Eye (tissue), 1 donor: ENCODE results near the gene KPNB1.

Experiments used
- DNase-seq: peaks from one replicate; pipeline ENCODE4 v3.0.0-alpha.2; 2015

Gene KPNB1

DNA sequence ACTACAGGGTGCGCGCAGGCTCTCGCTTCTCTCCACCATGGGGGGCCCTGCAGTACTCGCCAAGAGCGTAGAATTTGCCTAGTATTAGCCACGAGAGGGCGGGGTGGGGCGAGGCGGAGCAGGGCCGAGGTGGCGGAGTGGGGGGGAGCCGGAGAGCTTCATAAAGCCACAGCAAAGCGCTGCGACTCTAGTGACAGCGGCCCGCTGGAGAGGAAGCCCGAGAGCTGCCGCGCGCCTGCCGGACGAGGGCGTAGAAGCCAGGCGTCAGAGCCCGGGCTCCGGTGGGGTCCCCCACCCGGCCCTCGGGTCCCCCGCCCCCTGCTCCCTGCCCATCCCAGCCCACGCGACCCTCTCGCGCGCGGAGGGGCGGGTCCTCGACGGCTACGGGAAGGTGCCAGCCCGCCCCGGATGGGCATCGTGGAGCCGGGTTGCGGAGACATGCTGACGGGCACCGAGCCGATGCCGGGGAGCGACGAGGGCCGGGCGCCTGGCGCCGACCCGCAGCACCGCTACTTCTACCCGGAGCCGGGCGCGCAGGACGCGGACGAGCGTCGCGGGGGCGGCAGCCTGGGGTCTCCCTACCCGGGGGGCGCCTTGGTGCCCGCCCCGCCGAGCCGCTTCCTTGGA is 83.4 kb downstream of the KPNB1 start, which contains the start of gene TBX21:
TSS of gene TBX21 (plus strand) at position 190 of the 627 bp plus-strand sequence. CDS start at position 409, 219 bp downstream.
- DNase-seq, result peak; percentile 85

DNA sequence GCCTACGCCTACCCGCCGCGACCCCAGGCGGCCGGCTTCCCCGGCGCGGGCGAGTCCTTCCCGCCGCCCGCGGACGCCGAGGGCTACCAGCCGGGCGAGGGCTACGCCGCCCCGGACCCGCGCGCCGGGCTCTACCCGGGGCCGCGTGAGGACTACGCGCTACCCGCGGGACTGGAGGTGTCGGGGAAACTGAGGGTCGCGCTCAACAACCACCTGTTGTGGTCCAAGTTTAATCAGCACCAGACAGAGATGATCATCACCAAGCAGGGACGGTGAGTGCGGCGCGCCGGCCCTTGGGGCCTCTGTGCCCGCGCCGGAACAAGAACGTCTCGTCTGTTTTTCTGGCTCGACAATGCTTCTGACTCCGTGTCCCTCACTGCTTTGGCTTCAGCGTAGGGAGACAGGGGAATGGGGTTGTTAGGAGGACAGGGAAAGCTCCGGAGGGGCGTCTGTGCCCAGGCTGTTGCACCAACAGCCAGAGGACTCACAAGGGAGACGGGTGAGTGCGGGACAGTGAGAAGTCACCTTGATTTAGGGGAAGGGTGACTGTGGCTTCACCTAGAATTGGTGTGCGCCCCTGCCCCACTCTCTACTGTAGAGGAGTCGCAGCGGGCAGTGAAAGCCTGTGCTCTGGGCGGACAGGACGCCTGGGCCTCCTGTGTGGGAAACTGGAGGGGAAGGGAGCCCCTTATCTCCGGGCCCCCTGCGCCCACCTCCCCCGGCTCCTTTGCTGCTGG is 84.1 kb downstream of the KPNB1 start:
- DNase-seq, result peak; percentile 33

DNA sequence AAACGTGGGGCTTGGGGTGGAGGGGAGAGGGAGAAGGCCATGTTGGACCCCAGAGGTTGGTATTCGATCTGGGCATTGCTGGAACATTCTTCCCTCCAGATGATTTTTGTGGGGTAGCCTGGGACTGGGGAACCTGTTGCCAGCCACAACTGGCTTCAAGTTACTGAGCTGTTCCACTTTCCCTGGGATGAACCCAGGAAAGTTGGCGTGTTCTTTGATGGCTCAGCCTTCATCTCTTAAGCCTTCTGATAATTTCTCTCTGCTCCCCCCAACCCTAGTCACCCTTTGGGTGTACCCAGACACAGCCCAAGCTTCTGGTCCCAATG is 85.4 kb downstream of the KPNB1 start:
- DNase-seq, result no peak
